Measurements from ENCODE around the gene GOLGA6L7.
"Not testable (repeated sequence)": the region's sequence is repeated elsewhere in the genome, so short reads cannot be mapped to it uniquely, and the experiment has no call there.

The GOLGA6L7 gene

DNA sequence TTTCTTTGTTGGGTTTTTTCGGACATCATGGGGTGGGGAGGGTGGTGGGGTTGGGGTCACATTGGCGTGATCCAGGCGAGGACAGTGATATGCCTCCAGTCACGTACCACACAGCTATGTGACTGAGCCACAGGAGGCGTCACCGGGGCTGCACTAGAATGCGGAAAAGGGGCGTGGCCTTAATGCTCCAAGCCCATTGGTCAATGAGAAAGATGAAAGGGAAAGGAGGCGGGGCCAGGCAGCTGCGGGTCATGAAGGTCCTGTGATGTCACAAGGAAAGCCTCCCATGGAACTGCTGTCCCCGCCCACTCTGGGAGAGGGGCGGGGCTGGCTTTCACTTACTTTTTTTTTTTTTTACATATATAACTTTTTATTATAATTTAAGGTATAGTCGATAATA lies at the start of gene GOLGA6L7:
Gene GOLGA6L7 (minus strand): TSS at position 124 of the 400 bp plus-strand sequence. CDS start 95 bp downstream, at position 29.
- not testable (repeated sequence) for DNase-seq (ENCODE audit: low read depth)

DNA sequence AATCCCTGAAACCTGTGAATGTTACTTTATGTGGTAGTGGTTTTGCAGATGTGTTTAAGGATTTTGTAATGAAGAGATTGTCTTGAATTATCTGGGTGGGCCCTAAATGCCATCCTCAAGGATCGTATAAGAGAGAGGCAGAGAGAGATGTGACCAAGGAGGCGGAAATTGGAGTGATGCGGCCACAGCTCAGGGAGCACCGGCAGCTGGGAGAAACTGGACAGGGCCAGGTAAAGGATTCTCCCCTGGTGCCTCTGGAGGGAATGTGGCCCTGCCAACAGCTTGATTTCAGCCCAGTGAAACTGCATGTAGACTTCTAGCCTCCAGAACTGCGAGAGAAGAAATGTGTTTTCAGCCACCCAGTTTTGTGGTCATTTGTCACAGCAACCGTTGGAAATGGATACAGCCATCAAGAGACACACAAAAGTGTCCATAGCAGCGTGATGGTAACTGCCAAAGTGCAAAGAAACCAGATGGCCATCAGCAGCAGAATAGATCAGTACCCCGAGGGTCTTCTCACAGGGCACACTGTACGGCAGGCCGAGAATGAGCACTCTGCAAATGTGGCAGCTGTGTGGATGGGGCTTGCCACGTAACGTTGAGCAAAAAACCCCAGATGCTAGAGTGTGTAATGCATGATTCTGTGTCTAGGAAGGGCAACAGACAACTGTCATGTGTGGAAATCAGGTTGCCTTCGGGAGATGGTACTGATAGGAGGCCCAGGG lies 49.6 kb upstream of the GOLGA6L7 start:
- DNase-seq (ENCODE audit: low read depth): no peak

DNA sequence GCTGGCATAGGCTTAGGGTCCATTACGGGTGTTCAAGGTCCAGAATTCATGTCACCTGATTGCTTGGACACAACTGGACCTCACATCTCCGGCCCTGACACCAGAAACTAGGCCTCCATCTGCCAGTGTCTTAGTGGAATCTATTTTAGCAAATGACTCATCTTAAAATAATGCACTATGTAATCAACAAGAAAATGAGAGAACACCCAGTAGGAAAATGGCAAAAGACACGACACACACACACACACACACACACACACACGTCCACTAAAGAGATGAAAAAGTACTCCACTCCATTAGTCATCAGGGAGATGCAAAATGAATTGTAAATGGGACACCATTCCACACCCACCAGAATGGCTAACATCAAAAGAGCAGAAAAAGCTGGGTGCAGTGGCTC lies 48.5 kb upstream of the GOLGA6L7 start:
- no peak for DNase-seq (ENCODE audit: low read depth)

- no peak for DNase-seq (ENCODE audit: low read depth)
Observed at GRCh38 chr15:28895566-28895965, 47.1 kb upstream of the GOLGA6L7 start.

GRCh38 chr15:28895146-28895545 lies 46.7 kb upstream of the GOLGA6L7 start:
- DNase-seq (ENCODE audit: low read depth): no peak

DNA sequence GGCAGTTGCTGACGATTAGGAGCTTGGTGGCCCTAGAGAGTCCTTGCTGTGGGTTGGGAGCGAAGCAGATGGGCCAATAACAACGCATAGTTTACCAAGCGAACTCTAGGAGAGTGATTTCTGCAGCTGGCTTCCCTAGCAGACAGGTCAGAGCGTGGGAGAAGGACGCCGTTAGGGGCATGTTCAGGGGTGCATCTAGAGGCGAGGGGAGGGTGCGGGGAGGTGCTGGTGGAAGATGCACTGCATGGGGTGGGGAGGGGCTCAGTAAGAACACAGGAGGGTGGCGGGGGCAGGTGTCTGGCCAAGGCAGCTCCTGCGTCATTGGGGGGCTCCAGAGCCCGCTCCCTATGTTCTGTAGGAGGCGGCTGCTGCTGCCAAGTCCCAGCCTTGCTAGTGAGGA lies 46.2 kb upstream of the GOLGA6L7 start:
- DNase-seq (ENCODE audit: low read depth): no peak

GRCh38 chr15:28892789-28893610 lies 44.6 kb upstream of the GOLGA6L7 start:
- no peak for DNase-seq (ENCODE audit: low read depth)

GRCh38 chr15:28891588-28891987 lies 43.1 kb upstream of the GOLGA6L7 start:
- no peak for DNase-seq (ENCODE audit: low read depth)

DNA sequence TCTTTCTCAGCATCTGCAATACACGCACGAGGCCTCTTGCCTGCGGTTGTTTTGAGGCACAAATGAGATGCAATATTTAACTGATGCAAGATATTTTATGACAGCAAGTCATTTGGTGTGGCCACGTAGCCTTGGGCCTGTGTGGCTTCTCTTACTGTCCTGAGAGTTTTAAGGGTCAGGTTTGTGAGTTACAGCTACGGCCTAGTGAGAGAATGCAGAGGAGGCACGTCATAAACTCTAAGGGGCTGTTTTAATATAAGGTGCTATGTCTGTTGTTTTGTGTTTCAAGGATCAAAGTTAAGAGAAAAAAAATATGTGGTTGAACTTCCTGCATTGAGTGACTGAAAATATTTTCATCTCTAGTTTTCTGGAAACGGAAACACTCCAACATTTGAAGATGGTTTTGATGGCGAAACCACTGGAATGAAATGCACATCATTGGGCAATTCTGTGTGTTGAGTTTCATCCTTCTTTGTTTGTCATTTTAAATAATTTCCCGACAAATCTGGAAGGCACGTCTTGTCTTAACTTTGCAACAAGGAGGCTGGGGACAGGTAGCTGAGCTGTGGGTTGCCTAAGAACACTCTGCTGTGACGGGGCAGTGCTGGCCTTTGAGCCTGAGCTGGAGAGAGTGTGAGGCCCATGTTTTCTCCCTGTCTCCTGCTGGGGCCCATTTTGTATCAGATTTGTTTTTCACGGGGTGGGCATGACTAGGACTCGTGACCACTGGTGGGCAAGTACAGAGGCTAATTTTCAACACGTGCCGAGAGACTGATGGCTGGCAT lies 42.5 kb upstream of the GOLGA6L7 start:
- no peak for DNase-seq (ENCODE audit: low read depth)

GRCh38 chr15:28890291-28890690 lies 41.8 kb upstream of the GOLGA6L7 start:
- DNase-seq (ENCODE audit: low read depth): not testable (repeated sequence)

DNA sequence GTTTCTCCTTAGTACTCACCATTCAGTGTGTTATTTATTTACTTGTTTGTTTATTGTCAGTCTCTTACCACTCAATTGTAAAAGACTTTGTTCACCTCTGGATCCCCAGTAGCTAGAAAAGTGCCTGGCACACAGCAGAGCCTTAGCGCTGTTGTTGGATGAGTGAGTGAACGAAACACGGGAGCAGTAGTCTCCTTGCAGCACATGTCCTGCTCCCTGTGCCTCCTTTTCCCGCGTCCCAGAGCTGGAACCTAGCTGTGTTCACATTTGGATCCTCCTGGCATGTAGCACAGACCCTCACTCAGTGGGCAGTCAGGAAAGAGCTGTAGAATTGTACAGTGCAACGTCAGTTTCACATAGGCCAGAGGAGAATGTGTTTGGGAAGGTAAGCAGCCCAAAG lies 41.4 kb upstream of the GOLGA6L7 start:
- DNase-seq (ENCODE audit: low read depth): not testable (repeated sequence)

- DNase-seq (ENCODE audit: low read depth): no peak
Observed at GRCh38 chr15:28889346-28889745, 40.9 kb upstream of the GOLGA6L7 start.

DNA sequence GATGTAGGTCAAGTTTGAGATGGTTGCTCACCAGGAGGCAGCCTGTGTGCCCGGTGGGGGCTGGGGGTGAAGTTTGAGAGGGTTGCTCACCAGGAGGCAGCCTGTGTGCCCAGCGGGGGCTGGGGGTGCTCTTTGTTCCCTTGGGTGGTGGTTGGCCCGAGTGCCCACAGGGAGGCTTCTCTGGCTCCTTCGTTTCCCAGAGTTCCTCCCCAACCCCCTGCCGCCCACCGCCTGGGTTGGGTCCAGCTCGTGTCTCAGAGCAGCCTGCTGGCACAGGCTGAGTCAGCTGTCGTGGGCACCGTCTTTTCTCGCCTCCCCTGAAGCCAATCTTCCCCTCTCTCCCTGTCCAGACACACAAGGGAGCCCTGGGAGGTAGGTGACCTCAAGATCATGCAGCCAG lies 40.5 kb upstream of the GOLGA6L7 start:
- DNase-seq (ENCODE audit: low read depth): no peak

DNA sequence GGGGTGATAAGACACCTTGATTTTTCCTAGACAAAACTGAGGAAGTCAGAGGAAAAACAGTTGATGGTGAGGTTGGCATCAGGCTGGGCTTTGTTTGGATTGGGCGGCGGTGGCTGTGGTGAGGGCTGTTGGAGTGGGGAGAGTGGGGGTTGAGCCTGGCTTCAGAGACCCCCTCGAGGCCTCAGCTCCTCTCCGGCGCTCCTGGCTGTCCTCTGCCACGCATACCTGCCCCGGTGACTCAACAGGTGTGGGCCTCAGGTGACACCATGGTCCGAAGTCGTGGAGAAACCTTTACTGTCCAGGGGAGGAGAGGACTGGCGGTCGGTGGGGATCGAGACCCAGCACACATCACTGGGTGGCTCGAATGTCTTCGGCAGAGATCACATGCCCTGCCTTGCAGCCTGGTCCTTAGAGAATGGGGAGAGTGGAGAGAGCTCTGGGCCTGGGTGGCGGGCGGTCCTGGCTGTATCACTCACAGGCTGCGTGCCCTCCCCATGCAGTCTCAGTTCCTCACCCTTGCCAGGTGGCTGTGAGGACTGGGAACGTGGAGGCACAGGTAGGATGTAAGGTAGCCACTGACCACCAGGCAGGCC lies 40.0 kb upstream of the GOLGA6L7 start:
- DNase-seq (ENCODE audit: low read depth): no peak

- no peak for DNase-seq (ENCODE audit: low read depth)
Observed at GRCh38 chr15:28887339-28888174, 39.1 kb upstream of the GOLGA6L7 start.

DNA sequence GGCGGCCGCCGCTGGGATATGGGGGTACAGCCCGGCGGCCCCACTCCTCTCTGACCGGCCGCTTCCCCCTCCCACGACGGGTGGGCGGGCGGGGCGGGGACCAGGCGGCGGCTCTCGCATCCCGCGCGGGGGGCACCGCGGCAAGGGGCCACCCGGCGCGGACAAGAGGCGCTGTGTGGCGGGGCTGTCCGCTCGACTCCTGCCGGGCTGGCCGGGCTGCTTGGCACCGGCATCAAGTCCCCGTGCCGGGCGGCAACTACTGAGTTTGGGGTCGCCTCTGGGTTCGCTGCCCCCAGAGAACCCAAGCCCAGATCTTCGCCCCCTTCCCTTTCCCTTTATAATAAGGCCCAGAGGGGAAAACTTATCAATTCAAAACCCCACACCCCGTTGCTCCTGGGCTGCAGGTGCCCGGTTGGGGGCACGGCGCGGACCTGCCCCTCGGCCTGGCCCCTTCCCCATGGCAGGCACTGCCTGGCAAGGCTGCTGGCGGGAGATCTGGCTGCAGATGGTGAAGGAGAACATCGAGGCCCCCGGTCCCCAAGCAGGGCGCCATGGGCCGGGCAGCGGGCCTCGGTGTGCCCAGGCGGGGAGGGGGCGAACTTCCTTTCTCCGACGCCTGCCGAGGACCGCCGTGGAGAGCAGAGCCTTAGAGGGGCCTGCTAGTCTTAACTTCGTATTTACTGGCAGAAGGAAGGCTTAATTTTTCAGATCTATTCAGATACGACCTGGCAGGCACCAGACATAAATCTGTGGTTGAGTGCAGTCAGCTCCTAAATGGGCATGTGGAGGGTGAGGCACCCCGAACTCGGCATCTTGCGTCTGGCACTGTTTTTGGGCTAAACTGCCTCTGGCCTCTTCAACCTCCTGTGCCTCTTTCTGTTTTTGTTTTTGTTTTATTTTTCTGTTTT lies 38.2 kb upstream of the GOLGA6L7 start:
- no peak for DNase-seq (ENCODE audit: low read depth)

DNA sequence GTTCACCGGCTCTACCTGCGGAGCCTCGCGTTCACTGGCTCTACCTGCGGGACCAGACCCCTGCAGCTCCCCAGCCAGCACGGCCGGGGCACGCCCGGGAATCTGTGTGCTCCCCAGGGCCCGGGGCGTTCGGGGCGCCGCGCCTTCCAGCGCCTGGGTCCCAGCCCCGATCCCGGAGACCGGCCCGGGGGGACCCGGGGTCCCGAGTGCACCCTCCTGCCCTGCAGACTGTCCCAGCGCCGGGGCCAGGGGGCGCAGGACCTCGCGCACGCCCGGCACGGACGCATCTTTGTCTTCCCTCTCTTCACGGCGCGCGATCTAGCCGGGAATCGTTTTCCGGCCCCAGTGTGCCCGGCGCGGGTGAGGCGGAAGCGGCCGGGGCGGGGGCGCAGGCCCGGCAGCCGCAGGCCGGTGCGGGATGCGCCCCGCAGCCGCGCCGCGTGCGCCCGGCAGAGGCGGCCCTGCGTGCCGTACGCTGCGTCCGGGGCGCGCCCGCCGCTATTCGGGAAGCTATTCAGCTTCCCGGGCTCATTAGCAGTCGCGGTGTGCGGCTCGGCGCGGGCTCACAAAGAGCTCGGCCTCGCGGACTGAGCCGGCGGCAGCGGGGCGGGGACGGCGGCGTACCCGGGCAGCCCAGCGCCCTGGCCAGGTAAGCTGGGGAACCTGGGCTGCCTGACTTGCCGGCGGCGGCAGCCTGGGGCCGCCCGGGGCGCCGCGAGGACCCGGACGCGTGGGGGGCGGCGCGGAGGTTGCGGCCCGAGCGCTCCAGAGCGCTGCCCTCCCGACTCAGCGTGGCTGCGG lies 37.4 kb upstream of the GOLGA6L7 start, which contains the start of gene APBA2:
Gene APBA2 (plus strand): TSS at position 345 of the 801 bp plus-strand sequence. CDS start 167,911 bp downstream, outside the sequence.
- peak; percentile 39 for DNase-seq (ENCODE audit: low read depth)

GRCh38 chr15:28885128-28885629 lies 36.7 kb upstream of the GOLGA6L7 start:
- DNase-seq (ENCODE audit: low read depth): no peak
